ENCODE data around the gene EML6. TPM values are rescaled to one million over a fixed set of nuclear protein-coding genes. Genes with fewer than 3 reads are reported as not detected.

Gene EML6
- total RNA-seq, 1 donor from 2014 or later: 0.39 TPM

DNA sequence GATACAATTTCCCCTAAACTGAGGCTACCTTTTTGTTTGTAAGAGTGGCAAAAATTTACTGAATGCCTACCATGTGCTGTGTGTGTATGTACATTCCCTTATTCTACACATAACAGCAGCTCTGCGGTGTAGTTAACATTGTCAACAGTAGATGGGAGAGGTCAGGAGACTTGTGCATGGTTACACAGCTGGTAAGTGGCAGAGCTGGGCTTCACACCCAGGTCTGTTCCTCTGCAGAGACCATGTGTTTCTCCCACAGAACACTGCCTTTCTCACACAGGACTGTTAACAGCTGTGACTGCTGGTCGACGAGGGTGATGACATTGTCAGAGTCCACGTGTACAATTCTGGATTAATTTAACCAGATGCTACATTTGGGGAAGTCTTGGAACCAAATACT lies 49.1 kb downstream of the EML6 start:
- Histone ChIP-seq H2AFZ (replicated peaks) (no peak overlapping the region), H3K4me2 (no peak overlapping the region)
- DNase-seq (ENCODE audit: low spot score): no peak

DNA sequence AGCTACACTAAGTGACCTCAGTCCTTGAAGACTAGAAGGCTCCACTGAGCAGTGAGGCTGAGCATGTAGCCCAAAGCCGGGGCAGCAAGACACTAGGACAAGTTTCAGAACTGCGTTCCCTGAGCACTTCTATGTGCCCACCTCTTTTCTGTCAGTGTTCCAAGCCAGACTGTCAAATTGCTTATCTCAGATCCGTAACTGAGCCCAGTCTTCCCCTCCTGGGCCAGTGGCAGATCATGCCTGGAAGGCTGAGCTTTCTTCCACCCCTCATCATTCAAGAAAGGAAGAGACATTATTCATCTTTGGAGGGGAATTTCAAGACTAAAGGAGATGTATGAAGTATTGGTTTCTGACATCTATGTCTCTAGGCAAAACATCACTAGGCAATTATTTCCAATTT lies 49.8 kb downstream of the EML6 start:
- TF ChIP-seq, protein P1, sequence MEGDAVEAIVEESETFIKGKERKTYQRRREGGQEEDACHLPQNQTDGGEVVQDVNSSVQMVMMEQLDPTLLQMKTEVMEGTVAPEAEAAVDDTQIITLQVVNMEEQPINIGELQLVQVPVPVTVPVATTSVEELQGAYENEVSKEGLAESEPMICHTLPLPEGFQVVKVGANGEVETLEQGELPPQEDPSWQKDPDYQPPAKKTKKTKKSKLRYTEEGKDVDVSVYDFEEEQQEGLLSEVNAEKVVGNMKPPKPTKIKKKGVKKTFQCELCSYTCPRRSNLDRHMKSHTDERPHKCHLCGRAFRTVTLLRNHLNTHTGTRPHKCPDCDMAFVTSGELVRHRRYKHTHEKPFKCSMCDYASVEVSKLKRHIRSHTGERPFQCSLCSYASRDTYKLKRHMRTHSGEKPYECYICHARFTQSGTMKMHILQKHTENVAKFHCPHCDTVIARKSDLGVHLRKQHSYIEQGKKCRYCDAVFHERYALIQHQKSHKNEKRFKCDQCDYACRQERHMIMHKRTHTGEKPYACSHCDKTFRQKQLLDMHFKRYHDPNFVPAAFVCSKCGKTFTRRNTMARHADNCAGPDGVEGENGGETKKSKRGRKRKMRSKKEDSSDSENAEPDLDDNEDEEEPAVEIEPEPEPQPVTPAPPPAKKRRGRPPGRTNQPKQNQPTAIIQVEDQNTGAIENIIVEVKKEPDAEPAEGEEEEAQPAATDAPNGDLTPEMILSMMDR (IDR thresholded peaks at IDR 0.05): no peak
- TF ChIP-seq EZH2phosphoT487 (IDR thresholded peaks at IDR 0.05) (no peak), EZH2 (IDR thresholded peaks at IDR 0.05) (no peak)
- Histone ChIP-seq H3K27ac (no peak overlapping the region), H3K36me3 (no peaks in the 10 kb centered on the region)

More for the DNA sequence above, 49.1 kb downstream of the EML6 start:
- Histone ChIP-seq H3K9ac (no peak overlapping the region), H3K36me3 (no peaks in the 10 kb centered on the region), H3K27ac (no peak overlapping the region), H3K4me1 (no peaks in the 10 kb centered on the region), H3F3A (ENCODE audit: low read depth) (no peaks in the 10 kb centered on the region), H3K79me2 (ENCODE audit: low read depth) (no peaks in the 10 kb centered on the region), H3K4me3 (no peak overlapping the region), H3K27me3 (no peaks in the 10 kb centered on the region), H3K9me3 (ENCODE audit: low read depth) (no peaks in the 10 kb centered on the region), H4K20me1 (ENCODE audit: low read depth) (no peaks in the 10 kb centered on the region)
- Mint-ChIP-seq H3K27me3 (ENCODE audit: insufficient read depth, low read depth) (no peaks in the 10 kb centered on the region), H3K4me3 (no peak overlapping the region), H3K9me3 (peaks cover 20% of the 10 kb centered on the region), H3K27ac (no peak overlapping the region), H3K4me1 (no peaks in the 10 kb centered on the region), H3K36me3 (no peaks in the 10 kb centered on the region)
- TF ChIP-seq EZH2phosphoT487 (IDR thresholded peaks at IDR 0.05) (no peak), EZH2 (IDR thresholded peaks at IDR 0.05) (no peak)
- TF ChIP-seq, protein P1 (IDR thresholded peaks at IDR 0.05): no peak

DNA sequence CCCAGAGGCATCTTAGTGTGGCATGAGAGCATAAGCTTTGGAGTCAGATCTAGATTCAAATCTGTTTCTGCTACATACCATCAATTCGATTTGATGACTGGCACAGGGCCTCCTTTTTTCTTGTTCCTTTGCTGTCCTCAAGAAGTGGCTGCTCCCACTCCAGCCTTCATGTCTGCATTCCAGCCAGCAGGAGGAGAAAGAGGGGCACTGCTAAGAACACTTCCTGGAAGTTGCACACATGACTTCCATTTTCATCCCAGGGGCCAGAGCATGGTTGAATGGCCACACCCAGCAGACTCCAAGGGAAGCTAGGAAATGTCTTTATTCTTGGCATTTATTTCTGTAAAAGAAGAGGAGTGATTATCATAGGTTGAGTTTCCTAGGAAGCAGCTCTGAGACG lies 50.4 kb downstream of the EML6 start:
- H3K27me3 Mint-ChIP-seq (ENCODE audit: insufficient read depth, low read depth): no peaks in the 10 kb centered on the region
- no peaks in the 10 kb centered on the region for H3K27me3 ChIP-seq
- no peaks in the 10 kb centered on the region for H3K36me3 ChIP-seq
- no peak overlapping the region for H3K9ac ChIP-seq
- H4K20me1 ChIP-seq (ENCODE audit: low read depth): no peaks in the 10 kb centered on the region
- no peaks in the 10 kb centered on the region for H3K79me2 ChIP-seq (ENCODE audit: low read depth)
- H3K4me1 ChIP-seq: no peaks in the 10 kb centered on the region
- H2AFZ ChIP-seq (replicated peaks): no peak overlapping the region
- no peaks in the 10 kb centered on the region for H3K4me1 Mint-ChIP-seq
- H3K4me3 Mint-ChIP-seq: no peak overlapping the region
- H3K9me3 Mint-ChIP-seq: peaks cover 20% of the 10 kb centered on the region
- peak; percentile 19 for DNase-seq (ENCODE audit: low spot score)
- TF ChIP-seq EZH2phosphoT487 (IDR thresholded peaks at IDR 0.05): no peak
- TF ChIP-seq, protein P1 (IDR thresholded peaks at IDR 0.05): peak; percentile 45
- no peaks in the 10 kb centered on the region for H3K9me3 ChIP-seq (ENCODE audit: low read depth)
- H3K4me3 ChIP-seq: no peak overlapping the region
- no peak overlapping the region for H3K27ac ChIP-seq
- H3F3A ChIP-seq (ENCODE audit: low read depth): no peaks in the 10 kb centered on the region
- no peaks in the 10 kb centered on the region for H3K36me3 Mint-ChIP-seq
- H3K27ac Mint-ChIP-seq: no peak overlapping the region
- no peak overlapping the region for H3K4me2 ChIP-seq

More for the DNA sequence above, 49.8 kb downstream of the EML6 start:
- Histone ChIP-seq H3K4me1 (no peaks in the 10 kb centered on the region), H3K4me2 (no peak overlapping the region), H4K20me1 (ENCODE audit: low read depth) (no peaks in the 10 kb centered on the region), H3K27me3 (no peaks in the 10 kb centered on the region), H3F3A (ENCODE audit: low read depth) (no peaks in the 10 kb centered on the region), H3K9me3 (ENCODE audit: low read depth) (no peaks in the 10 kb centered on the region), H3K79me2 (ENCODE audit: low read depth) (no peaks in the 10 kb centered on the region), H3K4me3 (no peak overlapping the region), H3K9ac (no peak overlapping the region), H2AFZ (replicated peaks) (no peak overlapping the region)
- no peaks in the 10 kb centered on the region for H3K4me1 Mint-ChIP-seq
- DNase-seq (ENCODE audit: low spot score): no peak
- peaks cover 20% of the 10 kb centered on the region for H3K9me3 Mint-ChIP-seq
- H3K36me3 Mint-ChIP-seq: no peaks in the 10 kb centered on the region
- H3K27me3 Mint-ChIP-seq (ENCODE audit: insufficient read depth, low read depth): no peaks in the 10 kb centered on the region
- no peak overlapping the region for H3K27ac Mint-ChIP-seq
- no peak overlapping the region for H3K4me3 Mint-ChIP-seq
